HG03558 (cell line): ENCODE measurements around the gene AGER.
"Not testable (repeated sequence)": the region's sequence is repeated elsewhere in the genome, so short reads cannot be mapped to it uniquely, and the experiment has no call there.

Experiments used
- ATAC-seq: cut with Tn5 transposase; IDR thresholded peaks from one replicate; pipeline ENCODE4 v1.9.1; 2021; ENCODE audit warnings: moderate number of reproducible peaks; ENCODE audit not compliant: unreplicated experiment; ENCODE audit errors: extremely low read depth

The AGER gene

GRCh38 chr6:32151181-32151862 lies 32.7 kb downstream of the AGER start:
- ATAC-seq = no peak

GRCh38 chr6:32149932-32150870 lies 33.9 kb downstream of the AGER start:
- ATAC-seq = no peak

- ATAC-seq = no peak
Observed at GRCh38 chr6:32149092-32149755, 34.8 kb downstream of the AGER start.

GRCh38 chr6:32148289-32149091 lies 35.6 kb downstream of the AGER start:
- ATAC-seq = no peak

- no peak for ATAC-seq
Observed at GRCh38 chr6:32147401-32148132, 36.5 kb downstream of the AGER start.

- ATAC-seq = no peak
Observed at GRCh38 chr6:32146687-32147086, 37.4 kb downstream of the AGER start.

- ATAC-seq = no peak
Observed at GRCh38 chr6:32146287-32146686, 37.8 kb downstream of the AGER start.

GRCh38 chr6:32144238-32144637 lies 39.8 kb downstream of the AGER start:
- not testable (repeated sequence) for ATAC-seq

- no peak for ATAC-seq
Observed at GRCh38 chr6:32140420-32141046, 43.5 kb downstream of the AGER start.

- no peak for ATAC-seq
Observed at GRCh38 chr6:32139590-32139989, 44.5 kb downstream of the AGER start.

GRCh38 chr6:32137454-32137853 lies 46.6 kb downstream of the AGER start:
- ATAC-seq = no peak

- ATAC-seq = no peak
Observed at GRCh38 chr6:32133786-32134185, 50.3 kb downstream of the AGER start.

GRCh38 chr6:32132110-32132509 lies 51.9 kb downstream of the AGER start:
- no peak for ATAC-seq

- no peak for ATAC-seq
Observed at GRCh38 chr6:32131439-32131948, 52.6 kb downstream of the AGER start.
